Lung (tissue), 12 donors: Measurements from ENCODE around the gene TRAF3IP3. TPM values are rescaled to one million over a fixed set of nuclear protein-coding genes. Genes with fewer than 3 reads are reported as not detected.
A peak's percentile ranks its signal among the peaks of the same experiment; 100 is the strongest.

Source experiments
- ATAC-seq: fragments of 200-7000 bp; cut with Tn5 transposase; one replicate; pipeline ENCODE4 v1.9.1; 2020; ENCODE audit warnings: moderate number of reproducible peaks; ENCODE audit not compliant: insufficient read depth, low FRiP score
- DNase-seq, 3 donors: peaks; one replicate each; pipeline ENCODE4 v3.0.0-alpha.2; 2013 to 2017
- H3K27ac ChIP-seq, 2 donors: one replicate each; pipeline ENCODE4 v1.5.1; 2013; ENCODE audit warnings: mild to moderate bottlenecking in 2 of 2, moderate library complexity in 2 of 2, control low read depth in 1 of 2, inconsistent platforms in 1 of 2, low read depth in 1 of 2, low read length in 1 of 2
- H3K27me3 ChIP-seq, 3 donors: one replicate each; pipeline ENCODE4 v1.5.1; 2013; ENCODE audit warnings: low read length in 2 of 3; ENCODE audit not compliant: control insufficient read depth in 3 of 3, insufficient read depth in 3 of 3
- H3K36me3 ChIP-seq, 4 donors: one replicate each; pipeline ENCODE4 v1.5.1; 2013; ENCODE audit warnings: low read length in 4 of 4, mild to moderate bottlenecking in 1 of 4, moderate library complexity in 1 of 4; ENCODE audit not compliant: control insufficient read depth in 4 of 4, insufficient read depth in 4 of 4
- H3K4me1 ChIP-seq, 5 donors: one replicate each; pipeline ENCODE4 v1.5.1; 2013; ENCODE audit warnings: low read length in 5 of 5, mild to moderate bottlenecking in 2 of 5, moderate library complexity in 1 of 5; ENCODE audit not compliant: control insufficient read depth in 5 of 5, insufficient read depth in 5 of 5
- H3K4me3 ChIP-seq: one replicate; pipeline ENCODE4 v1.5.1; 2013; ENCODE audit warnings: mild to moderate bottlenecking, control low read depth, moderate library complexity
- H3K9ac ChIP-seq, 2 donors: one replicate each; pipeline ENCODE4 v1.5.1; 2013; ENCODE audit warnings: low read length in 2 of 2, control low read depth in 1 of 2; ENCODE audit not compliant: insufficient read depth in 1 of 2
- H3K9me3 ChIP-seq, 4 donors: one replicate each; pipeline ENCODE4 v1.5.1; 2013; ENCODE audit warnings: low read length in 3 of 4, mild to moderate bottlenecking in 1 of 4, moderate library complexity in 1 of 4; ENCODE audit not compliant: control insufficient read depth in 4 of 4, insufficient read depth in 3 of 4
- CTCF ChIP-seq: IDR thresholded peaks from 2 replicates; pipeline ENCODE4 v1.5.1; 2012; ENCODE audit warnings: mild to moderate bottlenecking; ENCODE audit errors: control extremely low read depth, extremely low read depth
- WGBS, 2 donors: extraction: QIAGEN DNeasy Blood & Tissue Kit; methylation state at CpG; one replicate each; pipeline ENCODE4 v1.1.7; 2013; 5-methylcytosine and 5-hydroxymethylcytosine counted together
- polyA plus RNA-seq, 2 donors: library from polyadenylated mRNA; stranded (reverse); fragments of 200-250 nt; gene quantifications; one replicate each; pipeline ENCODE4 v1.2.1, GENCODE V29; 2013
- total RNA-seq, 2 donors: library from RNA; depleted of rRNA in 1 of 2; stranded (reverse); fragments of >200 nt in 1 of 2; gene quantifications; one replicate each; pipeline ENCODE4 v1.2.1, GENCODE V29; 2014 to 2021
- donor health status: control.
- donor health status: control.
- donor health status: Bipolar disorder and iron deficiency.
- donor health status: healthy.
- donor health status: DM: yes; HTN: yes; CAD: no.

The TRAF3IP3 gene
- total and polyA plus RNA-seq, 4 donors: 6.0 to 15.7 (median 7.6) TPM

- peak within 1 kb of the TSS; percentile 85 to 93 for H3K27ac ChIP-seq
These were observed 28.7 kb downstream of the TRAF3IP3 start, which contains the start of gene C1orf74 for GRCh38 chr1:209784265-209785169. TSS of gene C1orf74 (minus strand) at chr1:209784559. CDS start at chr1:209783634, 925 bp downstream.

GRCh38 chr1:209785592-209785991 lies 29.7 kb downstream of the TRAF3IP3 start:
- H3K4me1 ChIP-seq: peaks cover 2 to 26% (median 13%) of the 10 kb centered on the region in 5 donors
- DNase-seq: no peak
- no peak for TF ChIP-seq CTCF
- 96 to 99% methylated on average over 4 of the region's 4 CpGs for WGBS, 2 donors
- H3K9me3 ChIP-seq: peaks cover 0 to 2% (median 0%) of the 10 kb centered on the region in 4 donors
- no peaks in the 10 kb centered on the region for H3K27me3 ChIP-seq
- no peak overlapping the region for H3K9ac ChIP-seq
- no peak overlapping the region for H3K27ac ChIP-seq
- ATAC-seq: no peak
- no peak overlapping the region for H3K4me3 ChIP-seq
- peaks cover 0 to 3% (median 0%) of the 10 kb centered on the region in 4 donors for H3K36me3 ChIP-seq

More at GRCh38 chr1:209784265-209785169, 28.7 kb downstream of the TRAF3IP3 start, which contains the start of gene C1orf74:
- ATAC-seq: peak; percentile 99
- WGBS, 2 donors: 3% methylated on average over 48 of the region's 48 CpGs
- Histone ChIP-seq H3K27me3 (no peaks in the 10 kb centered on the region), H3K9ac (peak within 1 kb of the TSS; percentile 81 to 89), H3K36me3 (peaks cover 0 to 3% (median 0%) of the 10 kb centered on the region in 4 donors), H3K4me3 (peak within 1 kb of the TSS; percentile 83), H3K9me3 (peaks cover 0 to 2% (median 0%) of the 10 kb centered on the region in 4 donors), H3K4me1 (peaks cover 2 to 26% (median 13%) of the 10 kb centered on the region in 5 donors)
- peak; percentile 99 for DNase-seq
- TF ChIP-seq CTCF: no peak

- peaks cover 0 to 2% (median 0%) of the 10 kb centered on the region in 4 donors for H3K9me3 ChIP-seq
- no peak overlapping the region for H3K4me3 ChIP-seq
- ATAC-seq (no peak), DNase-seq (no peak)
- no peaks in the 10 kb centered on the region for H3K27me3 ChIP-seq
- H3K9ac ChIP-seq: no peak overlapping the region
- H3K27ac ChIP-seq: no peak overlapping the region
- no peak for TF ChIP-seq CTCF
- peaks cover 0 to 3% (median 0%) of the 10 kb centered on the region in 4 donors for H3K36me3 ChIP-seq
- peaks cover 2 to 26% (median 13%) of the 10 kb centered on the region in 5 donors for H3K4me1 ChIP-seq
- WGBS, 2 donors: 61 to 70% methylated on average over 4 of the region's 4 CpGs
These were observed 30.3 kb downstream of the TRAF3IP3 start for GRCh38 chr1:209786146-209786545.
